Type B pancreatic cell (in vitro differentiated cells): ENCODE results near the gene ZC3H11A. TPM values are rescaled to one million over a fixed set of nuclear protein-coding genes. Genes with fewer than 3 reads are reported as not detected.

Experiments used
- DNase-seq: peaks from one replicate; pipeline ENCODE4 v3.0.0; 2021; ENCODE audit warnings: mixed read lengths; ENCODE audit not compliant: unreplicated experiment; ENCODE audit errors: extremely low spot score
- H3K27ac Mint-ChIP-seq: 2 replicates; pipeline ENCODE4 v1.8.0; 2021; ENCODE audit warnings: mild to moderate bottlenecking, mixed read lengths
- H3K27me3 Mint-ChIP-seq: 2 replicates; pipeline ENCODE4 v1.8.0; 2021; ENCODE audit warnings: mixed read lengths
- H3K36me3 Mint-ChIP-seq: 2 replicates; pipeline ENCODE4 v1.8.0; 2021; ENCODE audit warnings: mixed read lengths
- H3K4me1 Mint-ChIP-seq: one replicate; pipeline ENCODE4 v1.8.0; 2021; ENCODE audit warnings: mixed read lengths; ENCODE audit not compliant: unreplicated experiment
- H3K4me3 Mint-ChIP-seq: 2 replicates; pipeline ENCODE4 v1.8.0; 2021; ENCODE audit warnings: mild to moderate bottlenecking, mixed read lengths
- H3K9me3 Mint-ChIP-seq: 2 replicates; pipeline ENCODE4 v1.8.0; 2021; ENCODE audit warnings: mixed read lengths
- CTCF ChIP-seq: fragments of 200-600 bp; sonication (generic); conservative IDR thresholded peaks from 2 replicates; pipeline ENCODE4 v1.5.0; 2021; ENCODE audit warnings: antibody characterized with exemption, mild to moderate bottlenecking
- total RNA-seq: library from RNA; stranded (reverse); gene quantifications from 2 replicates; pipeline ENCODE4 v1.2.1, GENCODE V29; 2021; ENCODE audit warnings: low replicate concordance

ZC3H11A gene
- total RNA-seq, 1 donor from 2014 or later = 95.5 TPM

- no peak for DNase-seq
- Mint-ChIP-seq H3K27me3 (no peaks in the 10 kb centered on the region), H3K9me3 (no peaks in the 10 kb centered on the region), H3K27ac (no peak overlapping the region), H3K4me1 (no peaks in the 10 kb centered on the region), H3K4me3 (no peak overlapping the region), H3K36me3 (peaks cover 31% of the 10 kb centered on the region)
- TF ChIP-seq CTCF = no peak
Observed at GRCh38 chr1:203813581-203814341, 18.3 kb downstream of the ZC3H11A start.

GRCh38 chr1:203818399-203818798 lies 23.0 kb downstream of the ZC3H11A start:
- no peaks in the 10 kb centered on the region for H3K9me3 Mint-ChIP-seq
- no peaks in the 10 kb centered on the region for H3K27me3 Mint-ChIP-seq
- no peak overlapping the region for H3K27ac Mint-ChIP-seq
- TF ChIP-seq CTCF = no peak
- no peak for DNase-seq
- no peaks in the 10 kb centered on the region for H3K4me1 Mint-ChIP-seq
- no peak overlapping the region for H3K4me3 Mint-ChIP-seq
- H3K36me3 Mint-ChIP-seq = peaks cover 44% of the 10 kb centered on the region

- Mint-ChIP-seq H3K27ac (no peak overlapping the region), H3K27me3 (no peaks in the 10 kb centered on the region), H3K9me3 (no peaks in the 10 kb centered on the region), H3K36me3 (peaks cover 60% of the 10 kb centered on the region), H3K4me3 (no peak overlapping the region), H3K4me1 (no peaks in the 10 kb centered on the region)
- no peak for DNase-seq
- TF ChIP-seq CTCF = no peak
Observed at GRCh38 chr1:203823306-203823705, 27.9 kb downstream of the ZC3H11A start.

- Mint-ChIP-seq H3K27ac (no peak overlapping the region), H3K9me3 (no peaks in the 10 kb centered on the region), H3K27me3 (no peaks in the 10 kb centered on the region), H3K4me1 (no peaks in the 10 kb centered on the region), H3K36me3 (peaks cover 57% of the 10 kb centered on the region), H3K4me3 (no peak overlapping the region)
- no peak for DNase-seq
- no peak for TF ChIP-seq CTCF
Observed at GRCh38 chr1:203826175-203826574, 30.8 kb downstream of the ZC3H11A start.

GRCh38 chr1:203828002-203828401 lies 32.6 kb downstream of the ZC3H11A start:
- TF ChIP-seq CTCF = no peak
- Mint-ChIP-seq H3K4me1 (no peaks in the 10 kb centered on the region), H3K27ac (no peak overlapping the region)

More at GRCh38 chr1:203828002-203828401, 32.6 kb downstream of the ZC3H11A start:
- peaks cover 44% of the 10 kb centered on the region for H3K36me3 Mint-ChIP-seq
- no peaks in the 10 kb centered on the region for H3K27me3 Mint-ChIP-seq
- DNase-seq = no peak
- no peaks in the 10 kb centered on the region for H3K9me3 Mint-ChIP-seq
- H3K4me3 Mint-ChIP-seq = no peak overlapping the region
